GM19455 (cell line): ENCODE measurements around the gene DOCK8.
"Not testable (repeated sequence)": the region's sequence is repeated elsewhere in the genome, so short reads cannot be mapped to it uniquely, and the experiment has no call there.

Experiments used
- ATAC-seq: cut with Tn5 transposase; IDR thresholded peaks from one replicate; pipeline ENCODE4 v1.9.1; 2021; ENCODE audit not compliant: unreplicated experiment

DOCK8 gene

GRCh38 chr9:224582-225520 is 10.2 kb downstream of the DOCK8 start:
- ATAC-seq: no peak

- ATAC-seq: no peak
Measured at GRCh38 chr9:227860-228259, 13.2 kb downstream of the DOCK8 start.

- ATAC-seq: no peak
Measured at GRCh38 chr9:228929-229695, 14.4 kb downstream of the DOCK8 start.

GRCh38 chr9:231625-232024 is 17.0 kb downstream of the DOCK8 start:
- not testable (repeated sequence) for ATAC-seq

GRCh38 chr9:233708-234107 is 19.0 kb downstream of the DOCK8 start:
- ATAC-seq: not testable (repeated sequence)

- no peak for ATAC-seq
Measured at GRCh38 chr9:237141-237857, 22.6 kb downstream of the DOCK8 start.

GRCh38 chr9:237858-238345 is 23.2 kb downstream of the DOCK8 start:
- no peak for ATAC-seq

GRCh38 chr9:242461-243080 is 27.9 kb downstream of the DOCK8 start:
- no peak for ATAC-seq

- no peak for ATAC-seq
Measured at GRCh38 chr9:248278-248961, 33.8 kb downstream of the DOCK8 start.

GRCh38 chr9:249025-249424 is 34.4 kb downstream of the DOCK8 start:
- ATAC-seq: no peak

- no peak for ATAC-seq
Measured at GRCh38 chr9:250039-250438, 35.4 kb downstream of the DOCK8 start.

- ATAC-seq: no peak
Measured at GRCh38 chr9:250625-251024, 36.0 kb downstream of the DOCK8 start.

GRCh38 chr9:251398-251797 is 36.7 kb downstream of the DOCK8 start:
- ATAC-seq: no peak

GRCh38 chr9:253539-253938 is 38.9 kb downstream of the DOCK8 start:
- ATAC-seq: no peak

GRCh38 chr9:254516-254915 is 39.9 kb downstream of the DOCK8 start:
- no peak for ATAC-seq

GRCh38 chr9:257957-258356 is 43.3 kb downstream of the DOCK8 start:
- no peak for ATAC-seq

- ATAC-seq: no peak
Measured at GRCh38 chr9:259405-260404, 45.0 kb downstream of the DOCK8 start.

GRCh38 chr9:264231-264630 is 49.6 kb downstream of the DOCK8 start:
- ATAC-seq: no peak
